ENCODE data around the gene ITGA2B. TPM values are rescaled to one million over a fixed set of nuclear protein-coding genes. Genes with fewer than 3 reads are reported as not detected.
A peak's percentile ranks its signal among the peaks of the same experiment; 100 is the strongest.

ITGA2B gene
- total and polyA plus RNA-seq, 2 of the 13 experiments (the other 11 are each of a cell fraction or from before 2014, with no cell fraction given), result 0.38 to 1.1 TPM

DNA sequence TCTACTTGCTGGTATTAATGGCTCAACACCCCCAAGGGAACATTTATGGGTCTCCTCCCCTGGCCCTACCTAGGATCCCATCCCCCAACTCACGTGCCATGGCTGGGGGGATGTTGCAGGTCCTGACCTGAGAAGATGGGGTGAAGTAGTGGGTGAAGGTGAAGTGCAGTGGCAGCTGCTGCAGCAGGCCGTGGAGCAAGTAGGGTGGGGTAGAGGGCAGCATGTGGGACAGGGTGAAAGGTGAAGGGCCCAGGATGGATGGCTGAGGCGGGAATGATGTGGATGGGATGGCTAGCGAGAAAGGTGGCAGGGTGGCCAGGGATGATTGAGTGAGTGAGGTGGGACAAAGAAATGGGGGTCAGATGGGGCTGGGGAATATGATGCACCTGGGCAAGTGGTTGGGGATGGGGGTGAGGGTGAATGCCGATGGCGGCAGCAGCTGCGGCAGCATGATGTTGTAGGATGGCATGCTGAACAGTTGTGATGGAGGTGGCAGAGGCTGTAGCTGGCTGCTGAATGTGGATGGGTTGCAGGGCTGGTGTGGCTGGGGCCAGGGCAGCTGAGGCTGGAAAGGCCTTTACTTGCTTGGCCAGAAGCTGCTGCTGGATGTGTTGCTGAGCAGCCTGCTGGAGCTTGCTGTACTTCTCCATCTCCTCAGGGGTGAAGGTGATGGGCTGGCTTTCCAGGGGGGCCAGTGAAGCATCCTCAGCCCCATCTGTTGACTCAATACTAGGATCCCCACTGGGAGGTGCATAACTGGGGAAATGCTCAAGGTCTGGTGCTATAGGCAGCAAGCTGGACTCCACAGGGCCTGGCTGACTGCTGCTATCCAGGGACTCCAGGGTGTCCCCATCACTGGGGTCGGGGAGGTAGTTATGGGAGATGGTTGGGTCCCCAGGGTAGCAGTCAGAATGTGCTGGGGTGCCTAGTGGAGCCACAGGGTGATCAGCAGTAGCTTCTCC lies 8.3 kb upstream of the ITGA2B start (continued):
- TF ChIP-seq ZNF564 (CRISPR knock-in tag; IDR thresholded peaks at IDR 0.05) (no peak), RBM22 (optimal IDR thresholded peaks at IDR 0.05; ENCODE audit: low read length) (peak; percentile 73), HOXD1 (CRISPR knock-in tag; IDR thresholded peaks at IDR 0.05) (no peak), PCBP1 (IDR thresholded peaks at IDR 0.05; ENCODE audit: borderline replicate concordance, low read depth, low read length) (no peak), HIVEP1 (CRISPR knock-in tag; IDR thresholded peaks at IDR 0.05) (0 out of 2 replicates have a peak, but pooled peaks have one; percentile 34), POLR2A (IDR thresholded peaks at IDR 0.05; ENCODE audit: insufficient read depth in 1 of 2, low read depth in 2 of 2, low read length in 2 of 2) (0 out of 4 replicates have a peak, but pooled peaks of 1 of the 2 experiments have one; percentile 40), SRSF4 (IDR thresholded peaks at IDR 0.05; ENCODE audit: low read depth, low read length, poor library complexity, severe bottlenecking) (no peak), MAFF (IDR thresholded peaks at IDR 0.05; ENCODE audit: low read depth, low read length) (no peak)
- TF ChIP-seq, protein P1, sequence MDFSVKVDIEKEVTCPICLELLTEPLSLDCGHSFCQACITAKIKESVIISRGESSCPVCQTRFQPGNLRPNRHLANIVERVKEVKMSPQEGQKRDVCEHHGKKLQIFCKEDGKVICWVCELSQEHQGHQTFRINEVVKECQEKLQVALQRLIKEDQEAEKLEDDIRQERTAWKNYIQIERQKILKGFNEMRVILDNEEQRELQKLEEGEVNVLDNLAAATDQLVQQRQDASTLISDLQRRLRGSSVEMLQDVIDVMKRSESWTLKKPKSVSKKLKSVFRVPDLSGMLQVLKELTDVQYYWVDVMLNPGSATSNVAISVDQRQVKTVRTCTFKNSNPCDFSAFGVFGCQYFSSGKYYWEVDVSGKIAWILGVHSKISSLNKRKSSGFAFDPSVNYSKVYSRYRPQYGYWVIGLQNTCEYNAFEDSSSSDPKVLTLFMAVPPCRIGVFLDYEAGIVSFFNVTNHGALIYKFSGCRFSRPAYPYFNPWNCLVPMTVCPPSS (IDR thresholded peaks at IDR 0.05), result no peak
- TF ChIP-seq, protein P2, sequence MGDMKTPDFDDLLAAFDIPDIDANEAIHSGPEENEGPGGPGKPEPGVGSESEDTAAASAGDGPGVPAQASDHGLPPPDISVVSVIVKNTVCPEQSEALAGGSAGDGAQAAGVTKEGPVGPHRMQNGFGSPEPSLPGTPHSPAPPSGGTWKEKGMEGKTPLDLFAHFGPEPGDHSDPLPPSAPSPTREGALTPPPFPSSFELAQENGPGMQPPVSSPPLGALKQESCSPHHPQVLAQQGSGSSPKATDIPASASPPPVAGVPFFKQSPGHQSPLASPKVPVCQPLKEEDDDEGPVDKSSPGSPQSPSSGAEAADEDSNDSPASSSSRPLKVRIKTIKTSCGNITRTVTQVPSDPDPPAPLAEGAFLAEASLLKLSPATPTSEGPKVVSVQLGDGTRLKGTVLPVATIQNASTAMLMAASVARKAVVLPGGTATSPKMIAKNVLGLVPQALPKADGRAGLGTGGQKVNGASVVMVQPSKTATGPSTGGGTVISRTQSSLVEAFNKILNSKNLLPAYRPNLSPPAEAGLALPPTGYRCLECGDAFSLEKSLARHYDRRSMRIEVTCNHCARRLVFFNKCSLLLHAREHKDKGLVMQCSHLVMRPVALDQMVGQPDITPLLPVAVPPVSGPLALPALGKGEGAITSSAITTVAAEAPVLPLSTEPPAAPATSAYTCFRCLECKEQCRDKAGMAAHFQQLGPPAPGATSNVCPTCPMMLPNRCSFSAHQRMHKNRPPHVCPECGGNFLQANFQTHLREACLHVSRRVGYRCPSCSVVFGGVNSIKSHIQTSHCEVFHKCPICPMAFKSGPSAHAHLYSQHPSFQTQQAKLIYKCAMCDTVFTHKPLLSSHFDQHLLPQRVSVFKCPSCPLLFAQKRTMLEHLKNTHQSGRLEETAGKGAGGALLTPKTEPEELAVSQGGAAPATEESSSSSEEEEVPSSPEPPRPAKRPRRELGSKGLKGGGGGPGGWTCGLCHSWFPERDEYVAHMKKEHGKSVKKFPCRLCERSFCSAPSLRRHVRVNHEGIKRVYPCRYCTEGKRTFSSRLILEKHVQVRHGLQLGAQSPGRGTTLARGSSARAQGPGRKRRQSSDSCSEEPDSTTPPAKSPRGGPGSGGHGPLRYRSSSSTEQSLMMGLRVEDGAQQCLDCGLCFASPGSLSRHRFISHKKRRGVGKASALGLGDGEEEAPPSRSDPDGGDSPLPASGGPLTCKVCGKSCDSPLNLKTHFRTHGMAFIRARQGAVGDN (CRISPR knock-in tag; IDR thresholded peaks at IDR 0.05), result peak; percentile 15; the same call in 1 of the 2 replicates
